Measurements from ENCODE around the gene MYCL.

Gene MYCL

GRCh38 chr1:39933956-39934941 lies 32.5 kb upstream of the MYCL start:
- no peaks in the 10 kb centered on the region for H3K36me3 ChIP-seq
- no peak for TF ChIP-seq CTCF (IDR thresholded peaks at IDR 0.05; ENCODE audit: low read depth, low read length)
- no peak overlapping the region for H3K27ac ChIP-seq
- no peak overlapping the region for H3K4me3 ChIP-seq (ENCODE audit: low read depth, low read length)
- no peak for DNase-seq
- no peaks in the 10 kb centered on the region for H3K9me3 ChIP-seq (ENCODE audit: severe bottlenecking)
- H3K27me3 ChIP-seq (ENCODE audit: insufficient read depth, low read depth, severe bottlenecking), result no peaks in the 10 kb centered on the region

GRCh38 chr1:39928809-39929587 lies 27.3 kb upstream of the MYCL start:
- TF ChIP-seq CTCF (IDR thresholded peaks at IDR 0.05; ENCODE audit: low read depth, low read length), result no peak

GRCh38 chr1:39927538-39927937 lies 25.8 kb upstream of the MYCL start:
- Histone ChIP-seq H3K9me3 (ENCODE audit: severe bottlenecking) (no peaks in the 10 kb centered on the region), H3K4me3 (ENCODE audit: low read depth, low read length) (no peak overlapping the region), H3K27ac (no peak overlapping the region), H3K36me3 (no peaks in the 10 kb centered on the region), H3K27me3 (ENCODE audit: insufficient read depth, low read depth, severe bottlenecking) (no peaks in the 10 kb centered on the region)
- no peak for DNase-seq
- TF ChIP-seq CTCF (IDR thresholded peaks at IDR 0.05; ENCODE audit: low read depth, low read length), result no peak

More at GRCh38 chr1:39928809-39929587, 27.3 kb upstream of the MYCL start:
- Histone ChIP-seq H3K4me3 (ENCODE audit: low read depth, low read length) (no peak overlapping the region), H3K9me3 (ENCODE audit: severe bottlenecking) (no peaks in the 10 kb centered on the region), H3K27me3 (ENCODE audit: insufficient read depth, low read depth, severe bottlenecking) (no peaks in the 10 kb centered on the region), H3K27ac (no peak overlapping the region), H3K36me3 (no peaks in the 10 kb centered on the region)
- no peak for DNase-seq

GRCh38 chr1:39926820-39927219 lies 25.1 kb upstream of the MYCL start:
- H3K4me3 ChIP-seq (ENCODE audit: low read depth, low read length), result no peak overlapping the region
- no peak for DNase-seq
- TF ChIP-seq CTCF (IDR thresholded peaks at IDR 0.05; ENCODE audit: low read depth, low read length), result no peak
- H3K36me3 ChIP-seq, result no peaks in the 10 kb centered on the region
- no peaks in the 10 kb centered on the region for H3K9me3 ChIP-seq (ENCODE audit: severe bottlenecking)
- no peak overlapping the region for H3K27ac ChIP-seq
- no peaks in the 10 kb centered on the region for H3K27me3 ChIP-seq (ENCODE audit: insufficient read depth, low read depth, severe bottlenecking)

GRCh38 chr1:39926343-39926793 lies 24.7 kb upstream of the MYCL start:
- no peak for DNase-seq
- Histone ChIP-seq H3K27ac (no peak overlapping the region), H3K27me3 (ENCODE audit: insufficient read depth, low read depth, severe bottlenecking) (no peaks in the 10 kb centered on the region), H3K9me3 (ENCODE audit: severe bottlenecking) (no peaks in the 10 kb centered on the region), H3K4me3 (ENCODE audit: low read depth, low read length) (no peak overlapping the region), H3K36me3 (no peaks in the 10 kb centered on the region)
- no peak for TF ChIP-seq CTCF (IDR thresholded peaks at IDR 0.05; ENCODE audit: low read depth, low read length)

Measured in WERI-Rb-1 (cell line).